Measurements from ENCODE around the gene C11orf21. TPM values are rescaled to one million over a fixed set of nuclear protein-coding genes. Genes with fewer than 3 reads are reported as not detected.

C11orf21 gene
- total and polyA plus RNA-seq, 9 of the 15 experiments (the other 6 are each of a cell fraction or from before 2014, with no cell fraction given), result 0.10 to 2.6 (median 2.0) TPM

DNA sequence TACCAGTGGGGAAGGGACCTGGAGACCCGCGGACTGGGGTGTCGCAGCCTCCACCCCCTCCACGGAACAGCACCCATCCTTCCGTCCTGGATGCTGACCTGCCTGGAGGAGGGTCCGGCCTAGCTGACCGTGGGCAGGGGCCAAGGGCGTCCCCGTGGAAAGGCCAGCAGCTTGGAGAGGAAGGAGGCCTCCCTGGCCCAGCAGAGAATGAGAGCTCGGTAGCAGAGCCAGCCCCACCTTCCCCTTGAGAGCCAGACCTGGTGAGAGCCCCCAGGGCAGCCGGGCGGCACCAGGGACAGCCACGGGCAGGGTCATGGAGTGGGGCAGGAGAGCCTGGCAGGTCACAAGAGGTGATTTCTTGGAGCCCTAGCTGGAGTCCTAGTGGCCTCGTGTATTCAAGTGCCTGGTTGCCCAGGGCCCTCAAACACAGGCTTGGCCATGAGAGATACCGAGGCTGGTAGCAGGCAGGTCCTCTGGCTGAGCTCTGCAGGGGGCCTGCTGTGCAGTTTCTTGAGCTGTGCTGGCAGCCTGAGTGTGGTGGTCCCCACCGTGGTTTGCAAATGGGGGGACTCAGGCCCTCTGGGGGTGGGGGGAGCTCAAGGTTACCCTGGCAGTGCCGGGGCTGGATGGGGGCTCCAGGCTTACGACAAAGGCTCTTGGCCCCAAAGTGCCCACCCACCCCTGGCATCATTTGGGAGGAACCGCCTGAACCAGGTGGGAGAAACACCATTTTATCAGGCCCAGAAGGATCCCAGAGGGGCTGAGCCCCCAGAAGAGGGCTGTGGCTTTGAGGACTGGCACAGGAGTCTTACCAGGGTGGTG lies 7.7 kb upstream of the C11orf21 start:
- H4K20me1 ChIP-seq (replicated peaks; ENCODE audit: control insufficient read depth, insufficient read depth, low read length), result peaks cover 10% of the 10 kb centered on the region; the same call in 1 of the 2 replicates
- FAIRE-seq, result no peak
- peaks cover 20 to 92% of the 10 kb centered on the region in 2 experiments for H3K4me1 ChIP-seq (replicated peaks in 1 of 2; ENCODE audit: control insufficient read depth in 2 of 2, insufficient read depth in 2 of 2, low read length in 2 of 2)
- intact Hi-C loops (cut with micrococcal nuclease) (loop anchor here (5.0 to 10.0 kb wide), 3 partner anchors 93 to 585 kb away; partner anchors contain the start of gene TSSC4), in situ Hi-C loops (cut with MboI) (loop anchor here (5.0 kb wide), 1 partner anchor 108 kb away; no protein-coding TSS in a partner anchor)
- H3K9me1 ChIP-seq (ENCODE audit: control insufficient read depth, insufficient read depth, low read length), result no peaks in the 10 kb centered on the region
- TF ChIP-seq, protein P1, sequence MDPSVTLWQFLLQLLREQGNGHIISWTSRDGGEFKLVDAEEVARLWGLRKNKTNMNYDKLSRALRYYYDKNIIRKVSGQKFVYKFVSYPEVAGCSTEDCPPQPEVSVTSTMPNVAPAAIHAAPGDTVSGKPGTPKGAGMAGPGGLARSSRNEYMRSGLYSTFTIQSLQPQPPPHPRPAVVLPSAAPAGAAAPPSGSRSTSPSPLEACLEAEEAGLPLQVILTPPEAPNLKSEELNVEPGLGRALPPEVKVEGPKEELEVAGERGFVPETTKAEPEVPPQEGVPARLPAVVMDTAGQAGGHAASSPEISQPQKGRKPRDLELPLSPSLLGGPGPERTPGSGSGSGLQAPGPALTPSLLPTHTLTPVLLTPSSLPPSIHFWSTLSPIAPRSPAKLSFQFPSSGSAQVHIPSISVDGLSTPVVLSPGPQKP (CRISPR knock-in tag; IDR thresholded peaks at IDR 0.05), result no peak
- TF ChIP-seq HOMEZ (CRISPR knock-in tag; IDR thresholded peaks at IDR 0.05), result no peak
- H3K27me3 ChIP-seq (ENCODE audit: control insufficient read depth in 2 of 2, insufficient read depth in 2 of 2, low read length in 2 of 2), result no peaks in the 10 kb centered on the region; a peak in 2 of 5 replicates
- ChIA-PET CTCF (ENCODE audit: low intra/inter-chr PET ratio) (no interaction called here), POLR2A (interaction anchor here (0.8 to 1.7 kb wide), 3 partner anchors 9 to 11 kb away, joined by 3 to 6 read pairs (median 3); no protein-coding TSS in a partner anchor)
- no peak overlapping the region for H3K27ac ChIP-seq (ENCODE audit: extremely low read depth, low read depth, low read length)
- DNase-seq (ENCODE audit: extremely low read depth in 1 of 4, low spot score in 3 of 4), result no peak
- H3K9ac ChIP-seq (ENCODE audit: insufficient read depth in 1 of 2, low read depth in 2 of 2, low read length in 2 of 2), result no peak overlapping the region
- H2AFZ ChIP-seq (ENCODE audit: low read depth, low read length), result no peak overlapping the region
- H3K9me3 ChIP-seq (replicated peaks; ENCODE audit: control insufficient read depth, insufficient read depth, low read depth, low read length), result no peaks in the 10 kb centered on the region
- no peak overlapping the region for H3K4me2 ChIP-seq (ENCODE audit: insufficient read depth, low read length)
- peaks cover 10% of the 10 kb centered on the region; the same call in 2 of the 3 replicates for H3K79me2 ChIP-seq (ENCODE audit: control insufficient read depth, insufficient read depth, low read length)
- 31% methylated on average over 15 of the region's 19 CpGs for WGBS (ENCODE audit: insufficient coverage, low coverage, missing lambda C conversion rate)
- no peak overlapping the region for H3K4me3 ChIP-seq
- no peak for ATAC-seq
- H3K36me3 ChIP-seq (ENCODE audit: control insufficient read depth, insufficient read depth, low read length), result no peaks in the 10 kb centered on the region
- no TSS peak for BruUV-seq (replicated peaks)

Data from K562 (cell line).